Calu3 (cell line): ENCODE measurements around the gene GABRA1. TPM values are rescaled to one million over a fixed set of nuclear protein-coding genes. Genes with fewer than 3 reads are reported as not detected.

ENCODE experiments used
- BruUV-seq: library from RNA; stranded (reverse); fragments of 400-500 nt; replicated peaks from 2 replicates; lab custom pipeline; 2021; lab: Mats Ljungman, UMichigan
- CTCF ChIA-PET: fragments of 300-600 bp; sonication (Branson Sonifier 250); formaldehyde crosslinking; loops from one replicate; lab custom pipeline; 2022; ENCODE audit warnings: antibody characterized with exemption; lab: Charles Lee
- DNase-seq: peaks from one replicate; pipeline ENCODE4 v3.0.0; 2022
- H3K27ac Mint-ChIP-seq: one replicate; pipeline ENCODE4 v1.8.0; 2022; ENCODE audit warnings: mixed read lengths; ENCODE audit not compliant: unreplicated experiment
- H3K27me3 Mint-ChIP-seq: one replicate; pipeline ENCODE4 v1.8.0; 2022; ENCODE audit warnings: mixed read lengths; ENCODE audit not compliant: unreplicated experiment
- H3K36me3 Mint-ChIP-seq: one replicate; pipeline ENCODE4 v1.8.0; 2022; ENCODE audit warnings: mild to moderate bottlenecking, moderate library complexity, mixed read lengths; ENCODE audit not compliant: insufficient read depth, unreplicated experiment
- H3K4me1 Mint-ChIP-seq: one replicate; pipeline ENCODE4 v1.8.0; 2022; ENCODE audit warnings: mild to moderate bottlenecking, low read depth, mixed read lengths; ENCODE audit not compliant: unreplicated experiment
- H3K4me3 Mint-ChIP-seq: one replicate; pipeline ENCODE4 v1.8.0; 2022; ENCODE audit warnings: mild to moderate bottlenecking, low read depth, moderate library complexity, mixed read lengths; ENCODE audit not compliant: unreplicated experiment
- H3K9me3 Mint-ChIP-seq: one replicate; pipeline ENCODE4 v1.8.0; 2022; ENCODE audit warnings: low read depth, mixed read lengths; ENCODE audit not compliant: unreplicated experiment
- intact Hi-C: fragments of 100-400 bp; cut with micrococcal nuclease; formaldehyde crosslinking; loops from one replicate; pipeline ENCODE4 v1.10.0; 2022; ENCODE audit not compliant: unreplicated experiment
- total RNA-seq: library from RNA; stranded (reverse); gene quantifications from 2 replicates; pipeline ENCODE4 v1.2.3, GENCODE V29; 2022
- TF ChIP-seq, protein P1 (sequence below): fragments of 200-600 bp; IDR thresholded peaks from one replicate; pipeline ENCODE4 v1.8.0; 2022; ENCODE audit warnings: antibody characterized with exemption; ENCODE audit not compliant: unreplicated experiment

GABRA1 gene
- total RNA-seq, 1 experiment from 2014 or later: not detected

DNA sequence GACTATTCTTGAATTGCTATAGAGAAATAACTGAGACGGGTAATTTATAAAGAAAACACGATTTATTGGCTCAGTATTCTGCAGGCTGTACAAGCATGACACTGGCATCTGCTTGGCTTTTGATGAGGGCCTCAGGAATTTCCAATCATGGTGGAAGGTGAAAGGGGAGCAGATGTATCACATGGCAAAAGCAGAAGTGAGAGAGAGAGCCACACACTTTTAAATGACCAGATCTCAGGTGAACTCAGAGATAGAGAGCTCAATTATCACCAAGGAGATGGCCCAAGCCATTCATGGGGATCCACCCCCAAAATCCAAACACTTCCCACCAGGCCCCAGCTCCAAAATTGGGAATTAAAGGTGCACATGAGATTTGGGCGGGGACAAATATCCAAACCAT lies 15.3 kb downstream of the GABRA1 start:
- Mint-ChIP-seq H3K36me3 (no peaks in the 10 kb centered on the region), H3K4me1 (no peaks in the 10 kb centered on the region), H3K4me3 (no peak overlapping the region), H3K27ac (no peak overlapping the region), H3K27me3 (no peaks in the 10 kb centered on the region), H3K9me3 (peaks cover 6% of the 10 kb centered on the region)
- DNase-seq: no peak
- intact Hi-C loops: no loop called here
- CTCF ChIA-PET: interaction anchor here (1.0 kb wide), 1 partner anchor 11 kb away, joined by 3 read pairs; no protein-coding TSS in a partner anchor
- TF ChIP-seq, protein P1, sequence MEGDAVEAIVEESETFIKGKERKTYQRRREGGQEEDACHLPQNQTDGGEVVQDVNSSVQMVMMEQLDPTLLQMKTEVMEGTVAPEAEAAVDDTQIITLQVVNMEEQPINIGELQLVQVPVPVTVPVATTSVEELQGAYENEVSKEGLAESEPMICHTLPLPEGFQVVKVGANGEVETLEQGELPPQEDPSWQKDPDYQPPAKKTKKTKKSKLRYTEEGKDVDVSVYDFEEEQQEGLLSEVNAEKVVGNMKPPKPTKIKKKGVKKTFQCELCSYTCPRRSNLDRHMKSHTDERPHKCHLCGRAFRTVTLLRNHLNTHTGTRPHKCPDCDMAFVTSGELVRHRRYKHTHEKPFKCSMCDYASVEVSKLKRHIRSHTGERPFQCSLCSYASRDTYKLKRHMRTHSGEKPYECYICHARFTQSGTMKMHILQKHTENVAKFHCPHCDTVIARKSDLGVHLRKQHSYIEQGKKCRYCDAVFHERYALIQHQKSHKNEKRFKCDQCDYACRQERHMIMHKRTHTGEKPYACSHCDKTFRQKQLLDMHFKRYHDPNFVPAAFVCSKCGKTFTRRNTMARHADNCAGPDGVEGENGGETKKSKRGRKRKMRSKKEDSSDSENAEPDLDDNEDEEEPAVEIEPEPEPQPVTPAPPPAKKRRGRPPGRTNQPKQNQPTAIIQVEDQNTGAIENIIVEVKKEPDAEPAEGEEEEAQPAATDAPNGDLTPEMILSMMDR: no peak
- BruUV-seq: no TSS peak

DNA sequence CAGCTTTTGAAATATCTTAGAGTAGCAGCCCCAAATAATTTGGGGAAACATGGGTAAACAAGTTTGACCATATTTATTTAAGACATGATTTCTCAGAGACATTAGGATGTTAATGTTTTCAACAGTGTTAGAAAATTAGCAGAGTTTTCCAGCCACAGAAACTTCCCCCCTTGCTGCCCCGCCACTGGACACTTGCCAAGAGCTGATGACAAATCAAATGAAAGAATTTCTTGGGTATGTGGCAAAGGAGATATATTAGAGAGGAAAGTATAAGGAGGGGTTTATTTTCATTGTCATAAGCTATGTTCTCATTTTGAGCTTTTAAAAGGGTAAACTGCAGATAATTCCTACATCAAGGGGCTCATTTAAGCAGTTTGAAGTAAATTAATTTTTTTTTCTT lies 15.9 kb downstream of the GABRA1 start:
- H3K9me3 Mint-ChIP-seq: peaks cover 3% of the 10 kb centered on the region
- intact Hi-C loops: no loop called here
- H3K4me1 Mint-ChIP-seq: no peaks in the 10 kb centered on the region
- CTCF ChIA-PET: interaction anchor here (0.6 to 1.0 kb wide), 2 partner anchors 12 to 543 kb away, joined by 3 read pairs; no protein-coding TSS in a partner anchor
- no peaks in the 10 kb centered on the region for H3K36me3 Mint-ChIP-seq
- TF ChIP-seq, protein P1: no peak
- DNase-seq: no peak
- no TSS peak for BruUV-seq
- H3K4me3 Mint-ChIP-seq: no peak overlapping the region
- no peak overlapping the region for H3K27ac Mint-ChIP-seq
- no peaks in the 10 kb centered on the region for H3K27me3 Mint-ChIP-seq

DNA sequence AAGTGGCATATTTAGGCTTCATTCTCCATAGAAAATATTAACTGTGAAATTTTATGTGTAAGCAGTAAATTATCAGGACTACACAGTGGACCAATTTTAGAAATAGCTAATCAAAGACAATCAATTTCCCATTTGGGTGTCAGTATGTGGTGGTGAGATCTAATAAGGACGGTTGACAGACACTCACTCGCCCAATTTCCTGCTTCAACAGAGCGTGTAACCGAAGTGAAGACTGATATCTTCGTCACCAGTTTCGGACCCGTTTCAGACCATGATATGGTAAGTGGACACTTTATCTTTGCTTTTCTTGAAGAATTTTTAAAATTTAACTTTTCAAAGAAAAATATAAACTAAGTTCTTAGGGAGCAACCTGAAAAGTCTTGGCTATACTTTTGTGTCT lies 17.6 kb downstream of the GABRA1 start:
- intact Hi-C loops: no loop called here
- CTCF ChIA-PET: no interaction called here

DNA sequence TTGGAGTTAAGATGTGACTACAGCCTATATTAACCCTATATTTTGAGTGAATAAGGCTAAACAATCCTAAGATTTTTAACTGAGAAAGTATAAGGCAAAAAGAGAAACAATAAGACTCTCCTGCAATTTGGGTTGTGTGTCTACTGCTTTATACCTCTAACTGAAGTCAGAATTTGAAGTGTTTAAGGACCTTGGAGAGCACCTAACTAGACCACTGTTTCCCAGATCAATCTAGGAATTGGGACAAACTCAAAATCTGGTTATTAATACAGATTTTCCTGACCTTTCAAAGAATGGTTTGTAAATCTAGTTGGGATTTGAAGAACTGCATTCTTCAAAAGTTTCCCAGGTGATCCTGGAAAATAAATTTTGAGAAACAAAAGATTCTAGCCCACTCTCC lies 42.1 kb downstream of the GABRA1 start:
- no TSS peak for BruUV-seq

More for the DNA sequence above, 17.6 kb downstream of the GABRA1 start:
- Mint-ChIP-seq H3K9me3 (peaks cover 8% of the 10 kb centered on the region), H3K27ac (no peak overlapping the region), H3K27me3 (no peaks in the 10 kb centered on the region), H3K36me3 (no peaks in the 10 kb centered on the region), H3K4me3 (no peak overlapping the region), H3K4me1 (no peaks in the 10 kb centered on the region)
- TF ChIP-seq, protein P1: no peak
- BruUV-seq: no TSS peak
- no peak for DNase-seq

More for the DNA sequence above, 42.1 kb downstream of the GABRA1 start:
- DNase-seq: no peak
- CTCF ChIA-PET: no interaction called here
- Mint-ChIP-seq H3K27me3 (no peaks in the 10 kb centered on the region), H3K4me3 (no peak overlapping the region), H3K9me3 (peaks cover 4% of the 10 kb centered on the region), H3K27ac (no peak overlapping the region), H3K4me1 (no peaks in the 10 kb centered on the region), H3K36me3 (no peaks in the 10 kb centered on the region)
- intact Hi-C loops: no loop called here
- TF ChIP-seq, protein P1: no peak
